ENCODE measurements around the gene TMX4.

- TF ChIP-seq, protein P1, sequence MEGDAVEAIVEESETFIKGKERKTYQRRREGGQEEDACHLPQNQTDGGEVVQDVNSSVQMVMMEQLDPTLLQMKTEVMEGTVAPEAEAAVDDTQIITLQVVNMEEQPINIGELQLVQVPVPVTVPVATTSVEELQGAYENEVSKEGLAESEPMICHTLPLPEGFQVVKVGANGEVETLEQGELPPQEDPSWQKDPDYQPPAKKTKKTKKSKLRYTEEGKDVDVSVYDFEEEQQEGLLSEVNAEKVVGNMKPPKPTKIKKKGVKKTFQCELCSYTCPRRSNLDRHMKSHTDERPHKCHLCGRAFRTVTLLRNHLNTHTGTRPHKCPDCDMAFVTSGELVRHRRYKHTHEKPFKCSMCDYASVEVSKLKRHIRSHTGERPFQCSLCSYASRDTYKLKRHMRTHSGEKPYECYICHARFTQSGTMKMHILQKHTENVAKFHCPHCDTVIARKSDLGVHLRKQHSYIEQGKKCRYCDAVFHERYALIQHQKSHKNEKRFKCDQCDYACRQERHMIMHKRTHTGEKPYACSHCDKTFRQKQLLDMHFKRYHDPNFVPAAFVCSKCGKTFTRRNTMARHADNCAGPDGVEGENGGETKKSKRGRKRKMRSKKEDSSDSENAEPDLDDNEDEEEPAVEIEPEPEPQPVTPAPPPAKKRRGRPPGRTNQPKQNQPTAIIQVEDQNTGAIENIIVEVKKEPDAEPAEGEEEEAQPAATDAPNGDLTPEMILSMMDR (IDR thresholded peaks at IDR 0.05), result no peak
- TF ChIP-seq POLR2A (IDR thresholded peaks at IDR 0.05), result no peak
Observed at GRCh38 chr20:8020314-8021079, 936 bp upstream of the TMX4 start.

Data from tibial nerve (tissue), 3 donors.